ENCODE data around the gene PADI1.

The PADI1 gene

GRCh38 chr1:17244821-17245740, 40.2 kb downstream of the PADI1 start:
- DNase-seq = no peak

GRCh38 chr1:17245816-17246325, 40.9 kb downstream of the PADI1 start:
- DNase-seq = no peak

GRCh38 chr1:17246971-17247370, 42.0 kb downstream of the PADI1 start:
- no peak for DNase-seq

- no peak for DNase-seq
Measured at GRCh38 chr1:17248781-17249180, 43.9 kb downstream of the PADI1 start, which contains the start of gene PADI3. PADI3 (plus strand) TSS chr1:17249098; CDS start chr1:17249138, 40 bp downstream.

GRCh38 chr1:17250601-17251000, 45.7 kb downstream of the PADI1 start:
- DNase-seq = peak in 1 of 2 experiments; percentile 76

GRCh38 chr1:17251246-17251645, 46.3 kb downstream of the PADI1 start:
- no peak for DNase-seq

- DNase-seq = peak; percentile 14 to 65
Measured at GRCh38 chr1:17251701-17252376, 46.9 kb downstream of the PADI1 start.

GRCh38 chr1:17255336-17255735, 50.4 kb downstream of the PADI1 start:
- DNase-seq = no peak

GRCh38 chr1:17258116-17258757, 53.3 kb downstream of the PADI1 start:
- no peak for DNase-seq

GRCh38 chr1:17258758-17259130, 53.8 kb downstream of the PADI1 start:
- DNase-seq = no peak

GRCh38 chr1:17259233-17259873, 54.4 kb downstream of the PADI1 start:
- no peak for DNase-seq

- no peak for DNase-seq
Measured at GRCh38 chr1:17260264-17260663, 55.3 kb downstream of the PADI1 start.

- no peak for DNase-seq
Measured at GRCh38 chr1:17260738-17261137, 55.8 kb downstream of the PADI1 start.

- DNase-seq = no peak
Measured at GRCh38 chr1:17263936-17264335, 59.0 kb downstream of the PADI1 start.

- no peak for DNase-seq
Measured at GRCh38 chr1:17264470-17264869, 59.5 kb downstream of the PADI1 start.

GRCh38 chr1:17265162-17265561, 60.2 kb downstream of the PADI1 start:
- no peak for DNase-seq

GRCh38 chr1:17265950-17266349, 61.0 kb downstream of the PADI1 start:
- no peak for DNase-seq

GRCh38 chr1:17270891-17271765, 66.2 kb downstream of the PADI1 start:
- DNase-seq = no peak

- no peak for DNase-seq
Measured at GRCh38 chr1:17272066-17272465, 67.1 kb downstream of the PADI1 start.

GRCh38 chr1:17272646-17273045, 67.7 kb downstream of the PADI1 start:
- no peak for DNase-seq

- no peak for DNase-seq
Measured at GRCh38 chr1:17273096-17273495, 68.2 kb downstream of the PADI1 start.
